ENCODE data around the gene GZMB. TPM values are rescaled to one million over a fixed set of nuclear protein-coding genes. Genes with fewer than 3 reads are reported as not detected.

Gene GZMB
- total and polyA plus RNA-seq, 2 donors (not counting 3 experiments of a cell fraction or from before 2014, with no cell fraction given) = not detected

DNA sequence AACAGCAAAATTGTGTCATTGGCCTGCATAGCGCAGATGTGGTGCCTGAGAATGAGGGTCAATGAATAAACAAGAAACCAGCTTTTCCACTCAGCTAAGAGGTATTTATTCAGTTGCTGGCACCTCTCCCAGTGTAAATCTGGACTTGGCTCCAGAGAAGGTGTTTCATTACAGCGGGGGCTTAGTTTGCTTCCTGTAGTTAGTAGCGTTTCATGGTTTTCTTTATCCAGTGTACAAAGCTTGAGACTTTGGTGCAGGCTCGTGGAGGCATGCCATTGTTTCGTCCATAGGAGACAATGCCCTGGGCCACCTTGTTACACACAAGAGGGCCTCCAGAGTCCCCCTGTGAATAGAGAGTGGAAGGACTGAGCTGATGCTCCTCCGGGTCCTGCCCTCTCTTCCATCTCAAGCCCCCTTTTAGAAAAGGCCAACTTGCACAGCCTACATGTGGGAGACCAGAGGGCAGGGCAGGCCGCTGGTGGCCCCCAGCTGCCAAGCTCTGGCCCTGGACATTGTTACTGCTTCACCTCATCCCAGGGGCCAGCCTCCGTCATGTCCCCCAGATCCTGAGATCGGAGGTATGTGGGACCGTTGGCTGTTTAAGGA lies 3.0 kb downstream of the GZMB start:
- dilution Hi-C loops (cut with MboI; ENCODE audit: extremely low pct_ligation_motif_present, low sequenced_read_pairs) = no loop called here
- no peaks in the 10 kb centered on the region for H3K27me3 ChIP-seq (ENCODE audit: control insufficient read depth in 2 of 2, insufficient read depth in 2 of 2, low read length in 2 of 2)
- FAIRE-seq = no peak
- H3K36me3 ChIP-seq (ENCODE audit: control insufficient read depth in 2 of 2, extremely low read depth in 1 of 2, insufficient read depth in 2 of 2, low read length in 2 of 2) = no peaks in the 10 kb centered on the region
- H3K4me2 ChIP-seq (ENCODE audit: insufficient read depth, low read length) = no peak overlapping the region
- H3K27ac ChIP-seq (ENCODE audit: insufficient read depth, low read depth, low read length) = no peak overlapping the region
- intact Hi-C loops (cut with micrococcal nuclease) = no loop called here
- CTCF ChIA-PET = no interaction called here
- no peaks in the 10 kb centered on the region for H3K9me3 ChIP-seq (replicated peaks; ENCODE audit: control insufficient read depth, insufficient read depth, low read length)
- no peaks in the 10 kb centered on the region for H3K4me1 ChIP-seq (ENCODE audit: control insufficient read depth, extremely low read depth, insufficient read depth, low read length)
- no peaks in the 10 kb centered on the region for H3K9me1 ChIP-seq (replicated peaks; ENCODE audit: control insufficient read depth, extremely low read depth, insufficient read depth, low read length)
- H3K79me2 ChIP-seq (ENCODE audit: control insufficient read depth, insufficient read depth, low read length) = no peaks in the 10 kb centered on the region
- DNase-seq (ENCODE audit: low read depth, low spot score) = no peak
- no peaks in the 10 kb centered on the region for H4K20me1 ChIP-seq (replicated peaks; ENCODE audit: control insufficient read depth, extremely low read depth, insufficient read depth, low read length)
- H2AFZ ChIP-seq (ENCODE audit: low read depth, low read length) = no peak overlapping the region
- H3K9ac ChIP-seq (replicated peaks; ENCODE audit: extremely low read depth, insufficient read depth, low read length) = no peak overlapping the region
- TF ChIP-seq FOS (IDR thresholded peaks at IDR 0.05; ENCODE audit: borderline replicate concordance, insufficient read depth, low read length) = no peak
- no peak for TF ChIP-seq MYC (IDR thresholded peaks at IDR 0.05; ENCODE audit: low read depth, low read length)
- TF ChIP-seq EZH2 (IDR thresholded peaks at IDR 0.05; ENCODE audit: borderline replicate concordance, low read depth, low read length, severe bottlenecking) = no peak
- no peak for TF ChIP-seq JUN (IDR thresholded peaks at IDR 0.05; ENCODE audit: borderline replicate concordance, insufficient read depth, insufficient read length, low read depth)
- no TSS peak for BruUV-seq (replicated peaks)
- no peak overlapping the region for H3K4me3 ChIP-seq (replicated peaks in 1 of 3; ENCODE audit: insufficient read depth in 1 of 3, low read depth in 1 of 3, low read length in 3 of 3)
- POLR2A ChIA-PET = no interaction called here

GRCh38 chr14:24630087-24630871 lies 3.7 kb downstream of the GZMB start:
- BruUV-seq (replicated peaks) = no TSS peak
- CTCF ChIA-PET = no interaction called here
- no peaks in the 10 kb centered on the region for H3K9me1 ChIP-seq (replicated peaks; ENCODE audit: control insufficient read depth, extremely low read depth, insufficient read depth, low read length)
- no peaks in the 10 kb centered on the region for H4K20me1 ChIP-seq (replicated peaks; ENCODE audit: control insufficient read depth, extremely low read depth, insufficient read depth, low read length)
- no peak overlapping the region for H3K27ac ChIP-seq (ENCODE audit: insufficient read depth, low read depth, low read length)
- no peaks in the 10 kb centered on the region for H3K4me1 ChIP-seq (ENCODE audit: control insufficient read depth, extremely low read depth, insufficient read depth, low read length)
- no peaks in the 10 kb centered on the region for H3K27me3 ChIP-seq (ENCODE audit: control insufficient read depth in 2 of 2, insufficient read depth in 2 of 2, low read length in 2 of 2)
- H3K4me2 ChIP-seq (ENCODE audit: insufficient read depth, low read length) = no peak overlapping the region
- dilution Hi-C loops (cut with MboI; ENCODE audit: extremely low pct_ligation_motif_present, low sequenced_read_pairs) (no loop called here), intact Hi-C loops (cut with micrococcal nuclease) (no loop called here)
- no peak for FAIRE-seq
- TF ChIP-seq EZH2 (IDR thresholded peaks at IDR 0.05; ENCODE audit: borderline replicate concordance, low read depth, low read length, severe bottlenecking) (no peak), POLR2A (IDR thresholded peaks at IDR 0.05; ENCODE audit: low read depth, low read length) (no peak), JUN (IDR thresholded peaks at IDR 0.05; ENCODE audit: borderline replicate concordance, insufficient read depth, insufficient read length, low read depth) (no peak), POLR2AphosphoS5 (IDR thresholded peaks at IDR 0.05; ENCODE audit: insufficient read depth, low read depth, low read length) (no peak), GATA2 (IDR thresholded peaks at IDR 0.05; ENCODE audit: insufficient read depth, insufficient read length, low read depth, low read length) (no peak), FOS (IDR thresholded peaks at IDR 0.05; ENCODE audit: borderline replicate concordance, insufficient read depth, low read length) (no peak), MYC (IDR thresholded peaks at IDR 0.05; ENCODE audit: low read depth, low read length) (no peak)
- TF ChIP-seq, protein P1, sequence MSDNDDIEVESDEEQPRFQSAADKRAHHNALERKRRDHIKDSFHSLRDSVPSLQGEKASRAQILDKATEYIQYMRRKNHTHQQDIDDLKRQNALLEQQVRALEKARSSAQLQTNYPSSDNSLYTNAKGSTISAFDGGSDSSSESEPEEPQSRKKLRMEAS (IDR thresholded peaks at IDR 0.05; ENCODE audit: insufficient read depth, insufficient read length) = no peak
- TF ChIP-seq, protein P2, sequence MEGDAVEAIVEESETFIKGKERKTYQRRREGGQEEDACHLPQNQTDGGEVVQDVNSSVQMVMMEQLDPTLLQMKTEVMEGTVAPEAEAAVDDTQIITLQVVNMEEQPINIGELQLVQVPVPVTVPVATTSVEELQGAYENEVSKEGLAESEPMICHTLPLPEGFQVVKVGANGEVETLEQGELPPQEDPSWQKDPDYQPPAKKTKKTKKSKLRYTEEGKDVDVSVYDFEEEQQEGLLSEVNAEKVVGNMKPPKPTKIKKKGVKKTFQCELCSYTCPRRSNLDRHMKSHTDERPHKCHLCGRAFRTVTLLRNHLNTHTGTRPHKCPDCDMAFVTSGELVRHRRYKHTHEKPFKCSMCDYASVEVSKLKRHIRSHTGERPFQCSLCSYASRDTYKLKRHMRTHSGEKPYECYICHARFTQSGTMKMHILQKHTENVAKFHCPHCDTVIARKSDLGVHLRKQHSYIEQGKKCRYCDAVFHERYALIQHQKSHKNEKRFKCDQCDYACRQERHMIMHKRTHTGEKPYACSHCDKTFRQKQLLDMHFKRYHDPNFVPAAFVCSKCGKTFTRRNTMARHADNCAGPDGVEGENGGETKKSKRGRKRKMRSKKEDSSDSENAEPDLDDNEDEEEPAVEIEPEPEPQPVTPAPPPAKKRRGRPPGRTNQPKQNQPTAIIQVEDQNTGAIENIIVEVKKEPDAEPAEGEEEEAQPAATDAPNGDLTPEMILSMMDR (IDR thresholded peaks at IDR 0.05; ENCODE audit: extremely low read depth in 1 of 2, insufficient read depth in 1 of 2, low read depth in 1 of 2, low read length in 2 of 2) = no peak
- H3K4me3 ChIP-seq (replicated peaks in 1 of 3; ENCODE audit: insufficient read depth in 1 of 3, low read depth in 1 of 3, low read length in 3 of 3) = no peak overlapping the region
- no peak overlapping the region for H2AFZ ChIP-seq (ENCODE audit: low read depth, low read length)
- POLR2A ChIA-PET = no interaction called here
- no peaks in the 10 kb centered on the region for H3K79me2 ChIP-seq (ENCODE audit: control insufficient read depth, insufficient read depth, low read length)
- H3K36me3 ChIP-seq (ENCODE audit: control insufficient read depth in 2 of 2, extremely low read depth in 1 of 2, insufficient read depth in 2 of 2, low read length in 2 of 2) = no peaks in the 10 kb centered on the region
- no peak for DNase-seq (ENCODE audit: low read depth, low spot score)
- no peak overlapping the region for H3K9ac ChIP-seq (replicated peaks; ENCODE audit: extremely low read depth, insufficient read depth, low read length)
- H3K9me3 ChIP-seq (replicated peaks; ENCODE audit: control insufficient read depth, insufficient read depth, low read length) = no peaks in the 10 kb centered on the region
